Measurements from ENCODE around the gene YWHAG.

GRCh38 chr7:76329479-76329878, 29.3 kb downstream of the YWHAG start:
- no peak for TF ChIP-seq CTCF (IDR thresholded peaks at IDR 0.05)
- TF ChIP-seq EP300 (IDR thresholded peaks at IDR 0.05): no peak
- TF ChIP-seq POLR2AphosphoS5 (IDR thresholded peaks at IDR 0.05): no peak
- TF ChIP-seq POLR2A (IDR thresholded peaks at IDR 0.05): no peak
